Measurements from ENCODE around the gene ANKH. TPM values are rescaled to one million over a fixed set of nuclear protein-coding genes. Genes with fewer than 3 reads are reported as not detected.
A peak's percentile ranks its signal among the peaks of the same experiment; 100 is the strongest.

Gene ANKH
- total RNA-seq, 3 donors from 2014 or later: 83.1 to 102 (median 101) TPM

DNA sequence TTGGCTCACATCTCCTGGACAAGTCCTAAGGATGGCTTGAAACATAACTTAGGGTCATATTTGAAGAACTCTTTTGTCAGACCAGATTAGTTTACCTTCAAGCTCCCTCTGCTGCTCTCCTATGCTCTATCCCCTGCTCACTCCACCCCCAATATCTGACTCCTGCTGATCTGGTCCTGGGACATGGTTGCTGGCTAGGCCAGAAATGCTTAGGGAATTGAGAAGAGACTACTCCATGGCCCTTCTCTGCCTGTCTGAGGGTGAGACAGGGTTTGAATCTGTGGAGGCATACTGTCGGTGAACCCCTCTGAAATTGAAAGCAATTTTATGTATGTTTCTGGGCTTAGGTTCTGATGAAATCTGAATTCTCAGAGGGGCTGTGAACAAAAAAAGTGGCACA lies 203.8 kb downstream of the ANKH start:
- H3K9me3 Mint-ChIP-seq: no peaks in the 10 kb centered on the region
- ATAC-seq: no peak
- no peaks in the 10 kb centered on the region for H3K27me3 Mint-ChIP-seq (ENCODE audit: low read depth)
- peak overlapping the region; percentile 92 for H3K4me3 Mint-ChIP-seq
- peaks cover 83% of the 10 kb centered on the region for H3K4me1 Mint-ChIP-seq (ENCODE audit: low read depth)
- peaks cover 12% of the 10 kb centered on the region for H3K36me3 Mint-ChIP-seq (ENCODE audit: insufficient read depth)
- no peak for DNase-seq

- Mint-ChIP-seq H3K4me3 (peak overlapping the region; percentile 92), H3K9me3 (no peaks in the 10 kb centered on the region), H3K4me1 (ENCODE audit: low read depth) (peaks cover 78% of the 10 kb centered on the region), H3K27me3 (ENCODE audit: low read depth) (no peaks in the 10 kb centered on the region), H3K36me3 (ENCODE audit: insufficient read depth) (peaks cover 12% of the 10 kb centered on the region)
- no peak for ATAC-seq
- DNase-seq: no peak
Observed at GRCh38 chr5:14667290-14667689, 204.3 kb downstream of the ANKH start.

GRCh38 chr5:14666357-14666756 lies 205.2 kb downstream of the ANKH start:
- Mint-ChIP-seq H3K4me1 (ENCODE audit: low read depth) (peaks cover 74% of the 10 kb centered on the region), H3K27me3 (ENCODE audit: low read depth) (no peaks in the 10 kb centered on the region), H3K4me3 (peak overlapping the region; percentile 92), H3K9me3 (no peaks in the 10 kb centered on the region), H3K36me3 (ENCODE audit: insufficient read depth) (peaks cover 12% of the 10 kb centered on the region)
- DNase-seq (no peak), ATAC-seq (no peak)

- DNase-seq (peak; percentile 50), ATAC-seq (peak; percentile 30 to 34)
- Mint-ChIP-seq H3K4me1 (ENCODE audit: low read depth) (peaks cover 74% of the 10 kb centered on the region), H3K4me3 (peak overlapping the region; percentile 92), H3K9me3 (no peaks in the 10 kb centered on the region), H3K27me3 (ENCODE audit: low read depth) (no peaks in the 10 kb centered on the region), H3K36me3 (ENCODE audit: insufficient read depth) (peaks cover 10% of the 10 kb centered on the region)
Observed at GRCh38 chr5:14665949-14666348, 205.6 kb downstream of the ANKH start.

- DNase-seq (no peak), ATAC-seq (no peak)
- peaks cover 9% of the 10 kb centered on the region for H3K36me3 Mint-ChIP-seq (ENCODE audit: insufficient read depth)
Observed at GRCh38 chr5:14665101-14665822, 206.3 kb downstream of the ANKH start.

GRCh38 chr5:14664270-14665100 lies 207.1 kb downstream of the ANKH start, which contains the start of gene OTULIN:
Gene OTULIN, plus strand, starts transcription at chr5:14664718. Its CDS starts 108 bp downstream, at chr5:14664826.
- peaks cover 9% of the 10 kb centered on the region for H3K36me3 Mint-ChIP-seq (ENCODE audit: insufficient read depth)
- peak; percentile 80 for DNase-seq
- no peaks in the 10 kb centered on the region for H3K9me3 Mint-ChIP-seq
- peaks cover 68% of the 10 kb centered on the region for H3K4me1 Mint-ChIP-seq (ENCODE audit: low read depth)
- H3K4me3 Mint-ChIP-seq: peak within 1 kb of the TSS; percentile 93
- ATAC-seq: peak; percentile 77 to 83
- H3K27me3 Mint-ChIP-seq (ENCODE audit: low read depth): no peaks in the 10 kb centered on the region

More at GRCh38 chr5:14665101-14665822, 206.3 kb downstream of the ANKH start:
- Mint-ChIP-seq H3K4me1 (ENCODE audit: low read depth) (peaks cover 75% of the 10 kb centered on the region), H3K9me3 (no peaks in the 10 kb centered on the region), H3K4me3 (peak overlapping the region; percentile 92), H3K27me3 (ENCODE audit: low read depth) (no peaks in the 10 kb centered on the region)

DNA sequence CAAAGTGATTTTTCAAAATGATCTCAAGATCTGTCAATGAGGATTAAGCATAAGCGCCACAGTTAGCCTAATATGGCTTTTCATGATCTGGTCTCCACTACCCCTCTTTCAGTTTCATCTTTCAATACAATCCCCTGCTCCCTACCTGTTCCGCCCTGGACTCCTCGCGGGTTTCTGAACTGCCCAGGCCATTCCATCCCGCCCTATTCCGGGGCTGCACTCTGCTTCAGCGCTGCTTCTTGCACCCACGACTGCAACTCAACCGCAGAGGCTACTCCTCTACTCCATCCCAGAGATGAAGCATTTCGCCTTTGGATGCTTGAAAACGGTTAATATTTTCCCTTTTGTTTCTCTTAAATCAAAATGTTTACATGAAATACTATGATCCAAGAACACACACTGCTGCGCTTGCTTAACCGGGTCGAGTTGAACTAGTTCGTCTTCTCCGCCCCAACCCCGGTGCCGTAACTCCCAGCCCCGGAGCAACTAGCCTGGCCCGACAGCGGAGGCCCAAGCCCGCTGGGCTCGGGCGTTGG lies 207.8 kb downstream of the ANKH start:
- Mint-ChIP-seq H3K9me3 (no peaks in the 10 kb centered on the region), H3K4me1 (ENCODE audit: low read depth) (peaks cover 62% of the 10 kb centered on the region), H3K36me3 (ENCODE audit: insufficient read depth) (peaks cover 9% of the 10 kb centered on the region), H3K4me3 (peak overlapping the region; percentile 93), H3K27me3 (ENCODE audit: low read depth) (no peaks in the 10 kb centered on the region)
- ATAC-seq (no peak), DNase-seq (no peak)

GRCh38 chr5:14662721-14663260 lies 208.8 kb downstream of the ANKH start:
- H3K9me3 Mint-ChIP-seq: no peaks in the 10 kb centered on the region
- H3K27me3 Mint-ChIP-seq (ENCODE audit: low read depth): no peaks in the 10 kb centered on the region
- ATAC-seq: no peak
- peak overlapping the region; percentile 93 for H3K4me3 Mint-ChIP-seq
- no peak for DNase-seq
- peaks cover 3% of the 10 kb centered on the region for H3K36me3 Mint-ChIP-seq (ENCODE audit: insufficient read depth)
- peaks cover 51% of the 10 kb centered on the region for H3K4me1 Mint-ChIP-seq (ENCODE audit: low read depth)

DNA sequence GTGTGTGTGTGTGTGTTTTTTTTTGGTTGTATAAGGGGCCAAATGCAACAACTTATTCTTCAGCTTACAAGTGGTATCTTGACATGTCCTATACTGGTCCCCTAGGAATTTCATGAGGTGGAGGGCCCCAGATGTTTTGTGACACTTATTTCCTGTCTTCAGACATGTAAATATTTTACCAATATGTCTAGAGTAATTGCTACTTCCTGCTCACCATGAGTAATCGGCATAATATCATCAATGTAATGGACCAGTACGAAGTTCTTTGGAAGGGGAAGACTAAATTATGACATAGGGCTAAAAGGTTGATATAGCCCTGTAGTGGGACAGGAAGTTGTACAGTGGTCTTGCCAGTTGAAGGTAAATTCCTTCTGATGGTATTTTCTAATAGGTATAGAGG lies 210.7 kb downstream of the ANKH start:
- H3K9me3 Mint-ChIP-seq: no peaks in the 10 kb centered on the region
- H3K4me1 Mint-ChIP-seq (ENCODE audit: low read depth): peaks cover 43% of the 10 kb centered on the region
- H3K36me3 Mint-ChIP-seq (ENCODE audit: insufficient read depth): no peaks in the 10 kb centered on the region
- no peak overlapping the region for H3K4me3 Mint-ChIP-seq
- H3K27me3 Mint-ChIP-seq (ENCODE audit: low read depth): no peaks in the 10 kb centered on the region
- ATAC-seq (no peak), DNase-seq (no peak)

GRCh38 chr5:14659821-14660607 lies 211.6 kb downstream of the ANKH start:
- no peaks in the 10 kb centered on the region for H3K36me3 Mint-ChIP-seq (ENCODE audit: insufficient read depth)
- no peak overlapping the region for H3K4me3 Mint-ChIP-seq
- no peak for DNase-seq
- peaks cover 42% of the 10 kb centered on the region for H3K4me1 Mint-ChIP-seq (ENCODE audit: low read depth)
- H3K27me3 Mint-ChIP-seq (ENCODE audit: low read depth): no peaks in the 10 kb centered on the region
- ATAC-seq: no peak
- no peaks in the 10 kb centered on the region for H3K9me3 Mint-ChIP-seq

GRCh38 chr5:14656898-14657297 lies 214.7 kb downstream of the ANKH start:
- Mint-ChIP-seq H3K36me3 (ENCODE audit: insufficient read depth) (no peaks in the 10 kb centered on the region), H3K27me3 (ENCODE audit: low read depth) (peaks cover 4% of the 10 kb centered on the region), H3K4me3 (no peak overlapping the region), H3K9me3 (no peaks in the 10 kb centered on the region), H3K4me1 (ENCODE audit: low read depth) (peaks cover 28% of the 10 kb centered on the region)
- DNase-seq (no peak), ATAC-seq (no peak)

DNA sequence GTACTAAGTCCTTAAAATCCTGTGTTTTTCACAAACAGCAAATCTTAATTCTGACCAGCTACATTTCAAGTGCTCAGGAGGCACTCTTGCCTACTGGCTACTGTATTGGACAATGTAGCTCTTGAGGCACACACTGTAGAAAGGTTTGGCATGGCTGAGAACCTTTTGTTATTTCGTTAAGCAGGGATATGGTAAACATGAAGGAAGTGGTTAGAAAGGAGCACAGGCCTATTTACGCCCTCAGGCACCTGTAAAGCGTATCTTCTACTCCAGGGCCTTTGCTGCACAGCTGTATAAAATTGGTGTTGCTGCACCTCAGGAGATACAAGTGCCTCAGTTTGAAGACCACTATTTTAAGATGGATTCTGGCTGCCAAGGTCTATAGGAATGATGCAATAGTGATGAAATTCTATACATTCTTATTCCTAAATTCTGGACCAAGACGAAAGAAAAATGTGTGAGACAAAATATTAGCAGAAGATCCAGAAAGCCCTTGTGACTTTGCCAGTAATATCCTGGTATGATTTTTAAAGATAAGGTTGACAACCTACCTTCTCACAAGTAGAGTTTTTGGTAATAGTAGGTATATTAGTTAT lies 216.3 kb downstream of the ANKH start:
- no peak overlapping the region for H3K4me3 Mint-ChIP-seq

More for the DNA sequence above, 216.3 kb downstream of the ANKH start:
- Mint-ChIP-seq H3K36me3 (ENCODE audit: insufficient read depth) (no peaks in the 10 kb centered on the region), H3K27me3 (ENCODE audit: low read depth) (peaks cover 7% of the 10 kb centered on the region), H3K9me3 (no peaks in the 10 kb centered on the region), H3K4me1 (ENCODE audit: low read depth) (peaks cover 15% of the 10 kb centered on the region)
- no peak for DNase-seq
- no peak for ATAC-seq

All from activated T-cell treated with anti-CD3 and anti-CD28 coated beads, Interleukin-2, amount 50 U/mL, for 4 hours (primary cell).